PC-9 (cell line): Measurements from ENCODE around the gene EPHX1. TPM values are rescaled to one million over a fixed set of nuclear protein-coding genes. Genes with fewer than 3 reads are reported as not detected.
A peak's percentile ranks its signal among the peaks of the same experiment; 100 is the strongest.

Experiments
- BruUV-seq: library from RNA; stranded (reverse); fragments of 400-500 nt; replicated peaks from 2 replicates; lab custom pipeline; 2021; lab: Mats Ljungman, UMichigan
- CTCF ChIA-PET: fragments of 300-600 bp; sonication (Branson Sonifier 250); formaldehyde crosslinking; loops from one replicate; lab custom pipeline; 2022; ENCODE audit warnings: antibody characterized with exemption; lab: Charles Lee
- POLR2A ChIA-PET: fragments of 300-600 bp; sonication (Branson Sonifier 250); formaldehyde crosslinking; loops from one replicate; lab custom pipeline; 2022; ENCODE audit warnings: antibody characterized with exemption; ENCODE audit not compliant: unreplicated experiment; lab: Charles Lee
- DNase-seq, 2 experiments: peaks; one replicate each; pipeline versions ENCODE4 v3.0.0 to v3.0.0-alpha.2; 2015 to 2022; ENCODE audit warnings: mixed read lengths in 1 of 2
- H2AFZ ChIP-seq: fragments of 200-600 bp; sonication (generic); 2 replicates; pipeline ENCODE4 v1.8.1; 2017; ENCODE audit warnings: antibody characterized with exemption
- H3F3A ChIP-seq: fragments of 200-600 bp; sonication (generic); 2 replicates; pipeline ENCODE4 v1.8.1; 2017; ENCODE audit warnings: antibody characterized with exemption, mild to moderate bottlenecking, low read depth; ENCODE audit not compliant: insufficient read depth
- H3K27ac ChIP-seq: fragments of 200-600 bp; sonication (generic); 2 replicates; pipeline ENCODE4 v1.6.1; 2016; ENCODE audit warnings: mixed run types
- H3K27me3 ChIP-seq: fragments of 200-600 bp; sonication (generic); 2 replicates; pipeline ENCODE4 v1.6.1; 2016; ENCODE audit warnings: low read depth, mixed run types; ENCODE audit not compliant: insufficient read depth
- H3K36me3 ChIP-seq: fragments of 200-600 bp; sonication (generic); 2 replicates; pipeline ENCODE4 v1.6.1; 2016; ENCODE audit warnings: low read depth, mixed run types
- H3K4me1 ChIP-seq: fragments of 200-600 bp; sonication (generic); replicated peaks from 2 replicates; pipeline ENCODE4 v1.6.1; 2016; ENCODE audit warnings: mixed run types; ENCODE audit not compliant: insufficient read depth
- H3K4me2 ChIP-seq: fragments of 200-600 bp; sonication (generic); 2 replicates; pipeline ENCODE4 v1.6.1; 2017; ENCODE audit warnings: mixed run types
- H3K4me3 ChIP-seq: fragments of 200-600 bp; sonication (generic); 2 replicates; pipeline ENCODE4 v1.6.1; 2016; ENCODE audit warnings: mixed run types
- H3K79me2 ChIP-seq: fragments of 200-600 bp; sonication (generic); 2 replicates; pipeline ENCODE4 v1.6.1; 2017; ENCODE audit warnings: low read depth, mixed run types
- H3K9me2 ChIP-seq: fragments of 200-600 bp; sonication (generic); 2 replicates; pipeline ENCODE4 v1.8.1; 2017; ENCODE audit warnings: mild to moderate bottlenecking; ENCODE audit not compliant: insufficient read depth
- H3K9me3 ChIP-seq: fragments of 200-600 bp; sonication (generic); 2 replicates; pipeline ENCODE4 v1.8.1; 2016; ENCODE audit warnings: low read depth; ENCODE audit not compliant: insufficient read depth
- H4K20me1 ChIP-seq: fragments of 200-600 bp; sonication (generic); 2 replicates; pipeline ENCODE4 v1.8.1; 2017; ENCODE audit not compliant: insufficient read depth
- CTCF ChIP-seq: fragments of 200-600 bp; sonication (generic); conservative IDR thresholded peaks from 2 replicates; pipeline ENCODE4 v1.6.1; 2017; ENCODE audit warnings: mixed run types, antibody characterized with exemption, mild to moderate bottlenecking, moderate library complexity
- EZH2 ChIP-seq: fragments of 200-600 bp; sonication (generic); IDR thresholded peaks from 2 replicates; pipeline ENCODE4 v1.8.0; 2017; ENCODE audit warnings: antibody characterized with exemption, low read depth
- intact Hi-C: fragments of 100-400 bp; cut with micrococcal nuclease; formaldehyde crosslinking; loops from one replicate; pipeline ENCODE4 v1.10.0; 2022; ENCODE audit not compliant: unreplicated experiment
- total RNA-seq: library from RNA; stranded (reverse); gene quantifications from 2 replicates; pipeline ENCODE4 v1.2.3, GENCODE V29; 2021

EPHX1 gene
- total RNA-seq, 1 experiment from 2014 or later = 313 TPM

- Histone ChIP-seq H3K4me3 (no peak overlapping the region), H3K79me2 (no peaks in the 10 kb centered on the region), H2AFZ (no peak overlapping the region; the same call in 1 of the 2 replicates), H3K27ac (peak overlapping the region; percentile 7; the same call in 1 of the 2 replicates), H3K9me2 (no peaks in the 10 kb centered on the region), H3F3A (peaks cover 49% of the 10 kb centered on the region; the same call in 1 of the 2 replicates), H3K36me3 (no peaks in the 10 kb centered on the region), H3K4me2 (peak overlapping the region; percentile 32; the same call in 1 of the 2 replicates), H3K9me3 (no peaks in the 10 kb centered on the region), H3K27me3 (no peaks in the 10 kb centered on the region), H3K4me1 (peaks cover 51% of the 10 kb centered on the region), H4K20me1 (no peaks in the 10 kb centered on the region)
- POLR2A ChIA-PET = interaction anchor here (1.2 kb wide), 1 partner anchor 117 kb away, joined by 4 read pairs; no protein-coding TSS in a partner anchor
- intact Hi-C loops = loop anchor here (1.0 to 2.0 kb wide), 7 partner anchors 35 to 296 kb away; no protein-coding TSS in a partner anchor
- no TSS peak for BruUV-seq
- no peak for TF ChIP-seq EZH2
- DNase-seq = no peak
- CTCF ChIA-PET = interaction anchor here (0.6 to 1.5 kb wide), 12 partner anchors 15 to 290 kb away, joined by 3 to 11 read pairs (median 4); no protein-coding TSS in a partner anchor
Observed at GRCh38 chr1:225771661-225772322, 38.1 kb upstream of the EPHX1 start.

GRCh38 chr1:225772323-225772768 is 37.6 kb upstream of the EPHX1 start:
- peak overlapping the region; percentile 66 for H3K4me2 ChIP-seq
- TF ChIP-seq CTCF (peak; percentile 90), EZH2 (no peak)
- no peaks in the 10 kb centered on the region for H3K36me3 ChIP-seq
- H2AFZ ChIP-seq = no peak overlapping the region; the same call in 1 of the 2 replicates
- H4K20me1 ChIP-seq = no peaks in the 10 kb centered on the region
- no TSS peak for BruUV-seq
- H3F3A ChIP-seq = peaks cover 43% of the 10 kb centered on the region; the same call in 1 of the 2 replicates
- no peaks in the 10 kb centered on the region for H3K79me2 ChIP-seq
- ChIA-PET POLR2A (interaction anchor here (1.2 kb wide), 1 partner anchor 118 kb away, joined by 4 read pairs; no protein-coding TSS in a partner anchor), CTCF (interaction anchor here (0.6 to 1.5 kb wide), 15 partner anchors 16 to 300 kb away, joined by 3 to 11 read pairs (median 3); no protein-coding TSS in a partner anchor)
- no peaks in the 10 kb centered on the region for H3K27me3 ChIP-seq
- no peak overlapping the region for H3K4me3 ChIP-seq
- intact Hi-C loops = loop anchor here (1.0 to 2.0 kb wide), 7 partner anchors 36 to 297 kb away; no protein-coding TSS in a partner anchor
- H3K9me2 ChIP-seq = no peaks in the 10 kb centered on the region
- peaks cover 51% of the 10 kb centered on the region for H3K4me1 ChIP-seq
- H3K27ac ChIP-seq = peak overlapping the region; percentile 45
- no peaks in the 10 kb centered on the region for H3K9me3 ChIP-seq
- peak; percentile 91 to 94 for DNase-seq

DNA sequence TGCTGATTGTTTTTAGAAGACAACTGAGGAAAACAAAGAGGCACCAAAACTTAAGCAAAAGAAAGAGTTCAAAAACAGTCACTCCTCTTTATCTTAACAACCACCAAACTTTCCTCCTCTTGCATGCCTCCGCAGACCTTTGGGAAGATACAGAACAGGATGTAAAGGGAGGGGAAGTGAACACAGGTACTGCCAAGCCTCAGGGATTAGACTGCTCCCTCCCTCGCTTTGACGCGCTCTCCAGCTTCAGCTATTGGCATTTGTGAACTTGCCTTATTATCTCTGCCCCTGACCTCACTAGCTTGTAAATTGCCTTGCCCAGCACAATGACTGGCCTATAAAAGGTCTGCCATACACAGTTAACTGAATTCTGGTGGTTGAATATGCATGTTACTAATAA is 37.1 kb upstream of the EPHX1 start:
- Histone ChIP-seq H3F3A (peaks cover 38% of the 10 kb centered on the region; the same call in 1 of the 2 replicates), H3K9me3 (no peaks in the 10 kb centered on the region), H3K9me2 (no peaks in the 10 kb centered on the region), H3K27me3 (no peaks in the 10 kb centered on the region), H3K27ac (peak overlapping the region; percentile 45), H3K4me3 (no peak overlapping the region), H3K4me2 (peak overlapping the region; percentile 66), H3K79me2 (peaks cover under 1% of the 10 kb centered on the region; the same call in 1 of the 2 replicates), H4K20me1 (no peaks in the 10 kb centered on the region), H3K4me1 (peaks cover 46% of the 10 kb centered on the region), H3K36me3 (no peaks in the 10 kb centered on the region), H2AFZ (no peak overlapping the region)
- TF ChIP-seq EZH2 (no peak), CTCF (no peak)
- intact Hi-C loops = loop anchor here (1.0 to 2.0 kb wide), 7 partner anchors 36 to 298 kb away; no protein-coding TSS in a partner anchor
- BruUV-seq = no TSS peak
- ChIA-PET CTCF (interaction anchor here (0.6 to 1.5 kb wide), 14 partner anchors 37 to 338 kb away, joined by 3 to 11 read pairs (median 4); no protein-coding TSS in a partner anchor), POLR2A (interaction anchor here (0.6 to 1.2 kb wide), 2 partner anchors 117 to 118 kb away, joined by 4 read pairs; no protein-coding TSS in a partner anchor)
- no peak for DNase-seq
